GM23338 (cell line): ENCODE measurements around the gene CNNM2. TPM values are rescaled to one million over a fixed set of nuclear protein-coding genes. Genes with fewer than 3 reads are reported as not detected.

Experiments
- ATAC-seq: fragments of 200-7000 bp; cut with Tn5 transposase; 3 replicates; pipeline ENCODE4 v1.9.1; 2020
- DNase-seq: peaks from one replicate; pipeline ENCODE4 v3.0.0-alpha.2; 2015; ENCODE audit warnings: low spot score
- H2AFZ ChIP-seq: fragments of 200-600 bp; sonication (generic); 2 replicates; pipeline ENCODE4 v1.8.0; 2016; ENCODE audit warnings: antibody characterized with exemption, mild to moderate bottlenecking, moderate library complexity
- H3F3A ChIP-seq: fragments of 200-600 bp; sonication (generic); replicated peaks from 2 replicates; pipeline ENCODE4 v1.8.0; 2017; ENCODE audit warnings: antibody characterized with exemption, mixed run types, low read depth
- H3K27ac ChIP-seq: fragments of 200-600 bp; sonication (generic); 2 replicates; pipeline ENCODE4 v1.6.1; 2016; ENCODE audit warnings: low read depth
- H3K27me3 ChIP-seq: fragments of 200-600 bp; sonication (generic); 2 replicates; pipeline ENCODE4 v1.8.0; 2016; ENCODE audit warnings: mild to moderate bottlenecking, mixed run types, moderate library complexity; ENCODE audit not compliant: insufficient read depth
- H3K36me3 ChIP-seq: fragments of 200-600 bp; sonication (generic); 2 replicates; pipeline ENCODE4 v1.8.0; 2016; ENCODE audit warnings: mild to moderate bottlenecking; ENCODE audit not compliant: insufficient read depth
- H3K4me1 ChIP-seq: fragments of 200-600 bp; sonication (generic); 2 replicates; pipeline ENCODE4 v1.8.0; 2016; ENCODE audit warnings: mild to moderate bottlenecking, moderate library complexity; ENCODE audit not compliant: insufficient read depth
- H3K4me2 ChIP-seq: fragments of 200-600 bp; sonication (generic); 2 replicates; pipeline ENCODE4 v1.7.1; 2017; ENCODE audit warnings: mixed run types
- H3K4me3 ChIP-seq: fragments of 200-600 bp; sonication (generic); 2 replicates; pipeline ENCODE4 v1.6.1; 2016; ENCODE audit warnings: mixed run types
- H3K79me2 ChIP-seq: fragments of 200-600 bp; sonication (generic); replicated peaks from 2 replicates; pipeline ENCODE4 v1.8.0; 2017; ENCODE audit warnings: mild to moderate bottlenecking; ENCODE audit not compliant: insufficient read depth
- H3K9me2 ChIP-seq: fragments of 200-600 bp; sonication (generic); 2 replicates; pipeline ENCODE4 v1.8.0; 2017; ENCODE audit not compliant: insufficient read depth
- H4K20me1 ChIP-seq: fragments of 200-600 bp; sonication (generic); replicated peaks from 2 replicates; pipeline ENCODE4 v1.8.0; 2017; ENCODE audit warnings: mild to moderate bottlenecking; ENCODE audit not compliant: insufficient read depth
- H3K27ac Mint-ChIP-seq: 2 replicates; pipeline ENCODE4 v1.8.0; 2020; ENCODE audit warnings: inconsistent platforms, mild to moderate bottlenecking, moderate library complexity, mixed read lengths
- H3K27me3 Mint-ChIP-seq: 3 replicates; pipeline ENCODE4 v1.8.0; 2022; ENCODE audit warnings: low read depth, mild to moderate bottlenecking, moderate library complexity, mixed read lengths, inconsistent platforms; ENCODE audit not compliant: insufficient read depth, poor library complexity
- H3K36me3 Mint-ChIP-seq: 3 replicates; pipeline ENCODE4 v1.8.0; 2021; ENCODE audit warnings: low read depth, mild to moderate bottlenecking, inconsistent platforms, moderate library complexity, mixed read lengths
- H3K4me1 Mint-ChIP-seq: 3 replicates; pipeline ENCODE4 v1.8.0; 2020; ENCODE audit warnings: mild to moderate bottlenecking, inconsistent platforms, mixed read lengths
- H3K4me3 Mint-ChIP-seq: 3 replicates; pipeline ENCODE4 v1.8.0; 2021; ENCODE audit warnings: moderate library complexity, mild to moderate bottlenecking, inconsistent platforms, mixed read lengths
- H3K9me3 Mint-ChIP-seq: 3 replicates; pipeline ENCODE4 v1.8.0; 2020; ENCODE audit warnings: moderate library complexity, mild to moderate bottlenecking, inconsistent platforms, mixed read lengths
- CREB1 ChIP-seq: fragments of 250-450 bp; sonication (Bioruptor Pico); IDR thresholded peaks from 2 replicates; pipeline ENCODE4 v1.5.0; 2020; ENCODE audit warnings: low read depth, mild to moderate bottlenecking, moderate library complexity
- CTCF ChIP-seq, 2 experiments: fragments of 200-600 bp in 1 of 2; sonication (generic) in 1 of 2; conservative IDR thresholded peaks; 2 replicates each; pipeline versions ENCODE4 v1.5.1 to v1.6.1; 2016 to 2017; ENCODE audit warnings: antibody characterized with exemption in 2 of 2, low read depth in 2 of 2, mild to moderate bottlenecking in 2 of 2, moderate library complexity in 1 of 2
- ETS1 ChIP-seq: IDR thresholded peaks from 2 replicates; pipeline ENCODE4 v1.6.1; 2016; ENCODE audit warnings: antibody characterized with exemption
- JUNB ChIP-seq: IDR thresholded peaks from one replicate; pipeline ENCODE4 v1.6.1; 2016; ENCODE audit warnings: antibody characterized with exemption; ENCODE audit not compliant: unreplicated experiment
- NANOG ChIP-seq: IDR thresholded peaks from 2 replicates; pipeline ENCODE4 v1.6.1; 2016; ENCODE audit warnings: antibody characterized with exemption, borderline replicate concordance
- POLR2AphosphoS5 ChIP-seq: IDR thresholded peaks from 2 replicates; pipeline ENCODE4 v1.6.1; 2016; ENCODE audit warnings: antibody characterized with exemption, low read depth
- REST ChIP-seq: IDR thresholded peaks from one replicate; pipeline ENCODE4 v1.6.1; 2018; ENCODE audit warnings: antibody characterized with exemption; ENCODE audit not compliant: unreplicated experiment
- STAT1 ChIP-seq: IDR thresholded peaks from one replicate; pipeline ENCODE4 v1.6.1; 2016; ENCODE audit warnings: antibody characterized with exemption; ENCODE audit not compliant: unreplicated experiment
- ZNF462 ChIP-seq: fragments of 250-450 bp; sonication (Bioruptor Pico); IDR thresholded peaks from 2 replicates; pipeline ENCODE4 v1.5.0; 2020; ENCODE audit warnings: mild to moderate bottlenecking, moderate library complexity
- polyA plus RNA-seq: library from polyadenylated mRNA; unstranded; fragments of >200 nt; fragmentation: Nextera tagmentation; extraction: Ambion mirVana; gene quantifications from 2 replicates; pipeline ENCODE4 v1.2.1, GENCODE V29; 2016
- total RNA-seq: library from RNA; depleted of rRNA; stranded (reverse); fragments of >200 nt; shearing (Covaris generic); gene quantifications from 2 replicates; pipeline ENCODE4 v1.2.3, GENCODE V29; 2014

Gene CNNM2
- total and polyA plus RNA-seq, 2 experiments from 2014 or later, result 4.5 to 31.3 TPM

GRCh38 chr10:103102195-103102594 lies 184.1 kb downstream of the CNNM2 start:
- Mint-ChIP-seq H3K27me3 (no peaks in the 10 kb centered on the region), H3K9me3 (no peaks in the 10 kb centered on the region), H3K4me1 (peaks cover 11% of the 10 kb centered on the region), H3K4me3 (no peak overlapping the region), H3K36me3 (peaks cover 17% of the 10 kb centered on the region; the same call in 2 of the 3 replicates), H3K27ac (0 out of 2 replicates have a peak overlapping the region, but pooled peaks have one; percentile 4)
- TF ChIP-seq STAT1 (no peak), ZNF462 (CRISPR knock-in tag) (no peak), NANOG (no peak), CREB1 (CRISPR knock-in tag) (no peak)
- Histone ChIP-seq H3K79me2 (no peaks in the 10 kb centered on the region), H3K4me2 (peak overlapping the region; percentile 17; the same call in 1 of the 2 replicates), H3K27me3 (no peaks in the 10 kb centered on the region), H3K4me3 (no peak overlapping the region), H4K20me1 (0 out of 2 replicates have a peak, but pooled peaks cover 2% of the 10 kb centered on the region), H3K36me3 (peaks cover 21% of the 10 kb centered on the region), H3K9me2 (no peaks in the 10 kb centered on the region), H2AFZ (no peak overlapping the region), H3K4me1 (peaks cover 7% of the 10 kb centered on the region; the same call in 1 of the 2 replicates), H3F3A (no peaks in the 10 kb centered on the region), H3K27ac (peak overlapping the region; percentile 36; the same call in 1 of the 2 replicates)
- DNase-seq (no peak), ATAC-seq (no peak; the same call in 2 of the 3 replicates)

- Histone ChIP-seq H3K4me3 (no peak overlapping the region), H3K27ac (no peak overlapping the region; the same call in 1 of the 2 replicates), H3K79me2 (no peaks in the 10 kb centered on the region), H3K4me2 (no peak overlapping the region), H3K36me3 (peaks cover 3% of the 10 kb centered on the region), H3K4me1 (peaks cover 7% of the 10 kb centered on the region; the same call in 1 of the 2 replicates), H3K27me3 (no peaks in the 10 kb centered on the region), H3K9me2 (no peaks in the 10 kb centered on the region), H4K20me1 (0 out of 2 replicates have a peak, but pooled peaks cover 2% of the 10 kb centered on the region), H3F3A (no peaks in the 10 kb centered on the region), H2AFZ (no peak overlapping the region)
- DNase-seq (no peak), ATAC-seq (no peak)
- no peak overlapping the region for H3K27ac Mint-ChIP-seq
- peaks cover 11% of the 10 kb centered on the region for H3K4me1 Mint-ChIP-seq
- peaks cover 11% of the 10 kb centered on the region; the same call in 1 of the 3 replicates for H3K36me3 Mint-ChIP-seq
- no peaks in the 10 kb centered on the region for H3K27me3 Mint-ChIP-seq
- no peaks in the 10 kb centered on the region for H3K9me3 Mint-ChIP-seq
- H3K4me3 Mint-ChIP-seq, result no peak overlapping the region
- TF ChIP-seq REST (no peak), POLR2AphosphoS5 (no peak), ETS1 (no peak), JUNB (no peak), CTCF (conservative IDR thresholded peaks at IDR 0.05; ENCODE audit: low read depth in 2 of 2) (no peak)
Measured at GRCh38 chr10:103103989-103104388, 185.9 kb downstream of the CNNM2 start.
